ENCODE measurements around the gene PRKAG1.
A peak's percentile ranks its signal among the peaks of the same experiment; 100 is the strongest.

Gene PRKAG1

DNA sequence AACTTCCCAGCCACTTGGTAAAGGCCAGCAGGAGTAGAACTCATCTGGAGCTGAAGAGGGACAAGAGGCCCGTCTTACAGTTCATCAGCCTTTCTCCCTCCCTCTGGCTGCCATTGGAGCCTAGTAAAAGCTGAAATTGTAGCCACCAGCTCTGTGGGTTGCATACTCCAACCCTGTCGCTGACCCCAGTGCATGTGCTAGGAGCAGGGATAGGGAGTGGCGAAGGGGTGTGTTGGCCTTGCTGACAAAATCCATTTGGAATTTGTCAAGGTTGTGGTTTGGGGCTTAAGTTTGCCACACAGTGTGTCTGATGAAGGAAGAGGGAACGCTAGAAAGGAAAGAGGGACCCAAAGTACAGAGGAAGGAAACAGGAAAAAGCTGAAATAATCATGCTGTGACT lies 57.2 kb downstream of the PRKAG1 start:
- TF ChIP-seq, protein P1, sequence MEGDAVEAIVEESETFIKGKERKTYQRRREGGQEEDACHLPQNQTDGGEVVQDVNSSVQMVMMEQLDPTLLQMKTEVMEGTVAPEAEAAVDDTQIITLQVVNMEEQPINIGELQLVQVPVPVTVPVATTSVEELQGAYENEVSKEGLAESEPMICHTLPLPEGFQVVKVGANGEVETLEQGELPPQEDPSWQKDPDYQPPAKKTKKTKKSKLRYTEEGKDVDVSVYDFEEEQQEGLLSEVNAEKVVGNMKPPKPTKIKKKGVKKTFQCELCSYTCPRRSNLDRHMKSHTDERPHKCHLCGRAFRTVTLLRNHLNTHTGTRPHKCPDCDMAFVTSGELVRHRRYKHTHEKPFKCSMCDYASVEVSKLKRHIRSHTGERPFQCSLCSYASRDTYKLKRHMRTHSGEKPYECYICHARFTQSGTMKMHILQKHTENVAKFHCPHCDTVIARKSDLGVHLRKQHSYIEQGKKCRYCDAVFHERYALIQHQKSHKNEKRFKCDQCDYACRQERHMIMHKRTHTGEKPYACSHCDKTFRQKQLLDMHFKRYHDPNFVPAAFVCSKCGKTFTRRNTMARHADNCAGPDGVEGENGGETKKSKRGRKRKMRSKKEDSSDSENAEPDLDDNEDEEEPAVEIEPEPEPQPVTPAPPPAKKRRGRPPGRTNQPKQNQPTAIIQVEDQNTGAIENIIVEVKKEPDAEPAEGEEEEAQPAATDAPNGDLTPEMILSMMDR (IDR thresholded peaks at IDR 0.05; ENCODE audit: low read depth, low read length, missing control alignments): no peak
- H3K27ac ChIP-seq: no peak overlapping the region

DNA sequence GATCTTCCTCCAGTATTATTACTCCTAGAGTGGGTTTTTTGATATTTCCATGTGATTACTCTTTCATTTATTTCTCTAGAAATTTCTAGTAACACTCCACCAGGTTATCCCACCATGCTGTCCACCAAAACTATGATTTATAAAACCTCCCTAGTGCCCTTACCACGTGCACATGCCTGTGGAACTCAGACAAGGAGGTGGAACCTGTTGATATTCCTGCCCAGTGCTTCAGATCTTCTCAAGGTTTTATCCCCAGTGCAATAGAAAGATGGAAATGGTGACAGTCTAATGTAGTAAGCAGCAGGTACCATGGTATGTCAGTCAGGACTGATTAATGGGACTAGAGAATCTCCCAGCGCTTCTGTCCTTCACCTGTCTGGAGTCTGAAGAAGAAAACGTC lies 57.7 kb downstream of the PRKAG1 start:
- Histone ChIP-seq H3K36me3 (replicated peaks) (peaks cover 3% of the 10 kb centered on the region), H3K27ac (no peak overlapping the region), H3K27me3 (replicated peaks) (peaks cover 4% of the 10 kb centered on the region), H3K4me3 (ENCODE audit: low read depth, low read length) (no peak overlapping the region)
- TF ChIP-seq, protein P1 (IDR thresholded peaks at IDR 0.05; ENCODE audit: low read depth, low read length, missing control alignments): no peak
- no peak for DNase-seq
- in situ Hi-C loops (cut with HindIII; ENCODE audit: low pct_ligation_motif_present, low sequenced_read_pairs): no loop called here

More for the DNA sequence above, 57.2 kb downstream of the PRKAG1 start:
- H3K27me3 ChIP-seq (replicated peaks): peaks cover 9% of the 10 kb centered on the region
- no peak for DNase-seq
- H3K36me3 ChIP-seq (replicated peaks): no peaks in the 10 kb centered on the region
- in situ Hi-C loops (cut with HindIII; ENCODE audit: low pct_ligation_motif_present, low sequenced_read_pairs): no loop called here
- no peak overlapping the region for H3K4me3 ChIP-seq (ENCODE audit: low read depth, low read length)

DNA sequence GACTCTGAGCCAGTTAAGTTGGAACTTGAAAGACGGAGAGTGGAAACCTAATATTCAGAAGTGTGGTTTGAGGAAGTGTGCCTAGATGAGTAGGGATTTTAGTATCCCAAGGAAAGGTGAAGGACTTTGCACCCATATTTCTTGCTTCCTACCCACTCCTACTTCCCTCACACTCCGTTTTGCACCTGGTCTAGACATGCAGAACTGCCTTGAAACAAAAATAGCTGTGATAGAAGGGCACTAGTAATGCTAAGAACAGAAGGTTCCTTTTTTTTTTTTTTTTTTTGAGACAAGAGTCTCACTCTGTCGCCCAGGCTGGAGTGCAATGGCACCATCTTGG lies 60.6 kb downstream of the PRKAG1 start:
- Histone ChIP-seq H3K27ac (no peak overlapping the region), H3K4me3 (ENCODE audit: low read depth, low read length) (no peak overlapping the region), H3K36me3 (replicated peaks) (peaks cover 18% of the 10 kb centered on the region), H3K27me3 (replicated peaks) (no peaks in the 10 kb centered on the region)
- in situ Hi-C loops (cut with HindIII; ENCODE audit: low pct_ligation_motif_present, low sequenced_read_pairs): no loop called here
- DNase-seq: no peak
- TF ChIP-seq, protein P1 (IDR thresholded peaks at IDR 0.05; ENCODE audit: low read depth, low read length, missing control alignments): no peak

DNA sequence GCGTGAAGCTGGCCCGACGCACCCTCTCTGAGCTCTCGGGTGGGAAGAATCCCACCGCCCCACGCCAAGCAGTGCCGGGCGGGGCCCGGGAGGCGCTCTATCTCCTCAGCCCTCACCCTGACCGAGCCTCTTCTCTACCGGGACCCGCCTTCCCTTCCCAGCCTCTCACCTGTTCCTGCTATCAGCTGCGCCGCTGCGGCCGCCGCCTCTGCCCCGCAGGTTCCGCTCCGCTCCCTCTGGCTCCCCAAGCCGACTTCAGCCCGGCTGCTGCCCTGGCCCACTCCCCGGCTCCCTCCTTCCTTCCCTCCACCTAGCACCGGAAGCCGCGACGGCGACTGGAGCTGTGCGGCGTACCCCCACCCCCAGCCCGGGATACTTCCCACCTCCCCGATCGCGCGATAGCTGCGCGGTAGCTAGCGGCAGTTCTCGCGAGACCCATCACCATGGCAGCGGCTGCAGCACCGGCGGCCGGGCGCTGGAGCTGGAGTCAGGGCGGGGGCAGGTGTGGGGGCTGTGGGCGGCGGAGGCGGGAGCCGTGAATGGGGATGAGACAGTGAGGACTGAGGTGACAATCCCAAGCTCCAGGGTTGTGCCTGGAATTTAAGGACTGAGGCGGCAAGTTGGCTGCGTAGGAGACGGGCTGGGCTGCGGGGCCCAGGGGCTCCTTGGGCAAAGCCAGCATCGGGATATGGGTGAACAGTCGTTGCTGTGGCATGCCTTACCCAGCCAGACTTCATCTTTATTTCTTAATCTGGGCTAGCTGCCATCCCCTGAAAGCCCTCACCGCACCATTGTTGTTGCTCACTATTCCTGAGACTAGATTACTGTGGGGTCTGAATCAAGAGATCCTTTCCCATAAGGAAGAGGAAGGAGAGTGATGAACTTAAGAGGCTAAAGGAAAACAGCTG lies 61.2 kb downstream of the PRKAG1 start, which contains the start of gene ARF3:
TSS of gene ARF3 (minus strand) at position 347 of the 908 bp plus-strand sequence. CDS start 16,392 bp downstream, outside the sequence.
- peak; percentile 87 for DNase-seq
- TF ChIP-seq, protein P1 (IDR thresholded peaks at IDR 0.05; ENCODE audit: low read depth, low read length, missing control alignments): no peak
- peak within 1 kb of the TSS; percentile 80 for H3K27ac ChIP-seq
- H3K4me3 ChIP-seq (ENCODE audit: low read depth, low read length): peak within 1 kb of the TSS; percentile 99
- in situ Hi-C loops (cut with HindIII; ENCODE audit: low pct_ligation_motif_present, low sequenced_read_pairs): no loop called here
- H3K27me3 ChIP-seq (replicated peaks): no peaks in the 10 kb centered on the region
- peaks cover 24% of the 10 kb centered on the region for H3K36me3 ChIP-seq (replicated peaks)

DNA sequence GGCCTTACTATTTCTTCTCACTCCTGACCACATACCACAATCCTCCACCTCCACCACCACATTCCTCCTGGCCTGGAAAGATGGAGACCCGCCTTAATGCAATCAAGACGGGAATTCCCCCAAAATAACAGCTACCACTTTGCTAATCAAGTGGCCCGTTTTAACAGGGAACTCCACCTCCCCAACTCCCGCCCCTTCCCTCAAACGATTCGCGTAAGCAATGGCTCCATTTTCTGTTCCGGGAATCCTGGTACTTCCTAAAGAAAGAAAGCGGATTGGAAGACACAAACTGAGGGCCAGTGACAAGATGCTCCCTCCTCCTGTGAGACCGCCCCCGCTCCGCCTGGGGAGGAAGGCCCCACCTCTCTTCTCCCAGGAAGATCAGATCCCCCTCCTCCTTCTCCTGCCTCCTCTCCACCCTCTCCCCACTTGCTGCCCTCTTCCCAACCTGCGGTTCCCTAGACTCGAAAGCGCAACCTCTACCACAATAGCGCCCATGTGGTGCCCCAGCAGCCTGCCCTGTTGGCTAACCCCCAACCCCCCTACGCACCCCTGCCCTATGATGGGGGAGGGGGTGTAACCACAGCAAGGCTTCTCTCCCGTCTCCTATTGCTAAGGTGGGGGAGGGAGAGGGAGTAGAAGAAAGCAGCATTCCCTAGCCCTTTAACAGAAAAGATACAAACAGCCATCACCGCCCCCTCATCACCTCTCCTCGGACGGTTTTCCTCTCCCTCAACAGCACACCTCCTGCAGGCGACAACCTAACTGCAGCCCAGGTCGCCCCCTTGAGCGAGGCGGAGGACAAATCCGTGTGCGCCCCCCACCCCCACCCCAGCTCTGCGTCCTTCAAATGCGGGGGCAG lies 62.1 kb downstream of the PRKAG1 start:
- DNase-seq: peak; percentile 95
- in situ Hi-C loops (cut with HindIII; ENCODE audit: low pct_ligation_motif_present, low sequenced_read_pairs): no loop called here
- TF ChIP-seq, protein P1 (IDR thresholded peaks at IDR 0.05; ENCODE audit: low read depth, low read length, missing control alignments): peak; percentile 15

More for the DNA sequence above, 62.1 kb downstream of the PRKAG1 start:
- Histone ChIP-seq H3K36me3 (replicated peaks) (peaks cover 25% of the 10 kb centered on the region), H3K4me3 (ENCODE audit: low read depth, low read length) (peak overlapping the region; percentile 99), H3K27ac (peak overlapping the region; percentile 80), H3K27me3 (replicated peaks) (no peaks in the 10 kb centered on the region)
